ENCODE results near the gene LY6G6D.

- peak; percentile 57 to 79 for TF ChIP-seq POLR2A (IDR thresholded peaks at IDR 0.05)
- TF ChIP-seq, protein P1, sequence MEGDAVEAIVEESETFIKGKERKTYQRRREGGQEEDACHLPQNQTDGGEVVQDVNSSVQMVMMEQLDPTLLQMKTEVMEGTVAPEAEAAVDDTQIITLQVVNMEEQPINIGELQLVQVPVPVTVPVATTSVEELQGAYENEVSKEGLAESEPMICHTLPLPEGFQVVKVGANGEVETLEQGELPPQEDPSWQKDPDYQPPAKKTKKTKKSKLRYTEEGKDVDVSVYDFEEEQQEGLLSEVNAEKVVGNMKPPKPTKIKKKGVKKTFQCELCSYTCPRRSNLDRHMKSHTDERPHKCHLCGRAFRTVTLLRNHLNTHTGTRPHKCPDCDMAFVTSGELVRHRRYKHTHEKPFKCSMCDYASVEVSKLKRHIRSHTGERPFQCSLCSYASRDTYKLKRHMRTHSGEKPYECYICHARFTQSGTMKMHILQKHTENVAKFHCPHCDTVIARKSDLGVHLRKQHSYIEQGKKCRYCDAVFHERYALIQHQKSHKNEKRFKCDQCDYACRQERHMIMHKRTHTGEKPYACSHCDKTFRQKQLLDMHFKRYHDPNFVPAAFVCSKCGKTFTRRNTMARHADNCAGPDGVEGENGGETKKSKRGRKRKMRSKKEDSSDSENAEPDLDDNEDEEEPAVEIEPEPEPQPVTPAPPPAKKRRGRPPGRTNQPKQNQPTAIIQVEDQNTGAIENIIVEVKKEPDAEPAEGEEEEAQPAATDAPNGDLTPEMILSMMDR (IDR thresholded peaks at IDR 0.05) = no peak
Observed at GRCh38 chr6:31729979-31730630, 15.0 kb downstream of the LY6G6D start.
